HepG2 (cell line): Measurements from ENCODE around the gene GNPAT. TPM values are rescaled to one million over a fixed set of nuclear protein-coding genes. Genes with fewer than 3 reads are reported as not detected.

ENCODE experiments used
- CC2D1A ChIP-seq: sonication (generic); formaldehyde crosslinking; IDR thresholded peaks from 2 replicates; pipeline ENCODE4 v1.8.1; 2023; ENCODE audit warnings: mild to moderate bottlenecking, missing genetic modification reagents
- CEBPG ChIP-seq: IDR thresholded peaks from 2 replicates; pipeline ENCODE4 v1.6.1; 2016
- CSRNP2 ChIP-seq: sonication (generic); formaldehyde crosslinking; conservative IDR thresholded peaks from 2 replicates; pipeline ENCODE4 v1.8.0; 2022; ENCODE audit warnings: low read depth, missing genetic modification reagents
- HMG20A ChIP-seq: IDR thresholded peaks from 2 replicates; pipeline ENCODE4 v1.6.1; 2016; ENCODE audit warnings: borderline replicate concordance
- HNF1A ChIP-seq, 2 experiments: sonication (generic) in 1 of 2; formaldehyde crosslinking in 1 of 2; IDR thresholded peaks; 2 replicates each; pipeline versions ENCODE4 v1.4.0 to v1.6.1; 2016 to 2020; ENCODE audit warnings: borderline replicate concordance in 1 of 2, low read depth in 1 of 2, mild to moderate bottlenecking in 1 of 2, missing genetic modification reagents in 1 of 2
- KLF11 ChIP-seq: IDR thresholded peaks from 2 replicates; pipeline ENCODE4 v1.6.1; 2016; ENCODE audit warnings: missing compliant biosample characterization
- NR3C1 ChIP-seq: sonication (generic); formaldehyde crosslinking; IDR thresholded peaks from 2 replicates; pipeline ENCODE4 v1.4.0; 2020; ENCODE audit warnings: missing genetic modification reagents
- PHF8 ChIP-seq: sonication (generic); formaldehyde crosslinking; IDR thresholded peaks from 2 replicates; pipeline ENCODE4 v1.5.0; 2020; ENCODE audit warnings: missing genetic modification reagents
- REXO4 ChIP-seq: sonication (generic); formaldehyde crosslinking; IDR thresholded peaks from 2 replicates; pipeline ENCODE4 v1.8.0; 2022; ENCODE audit warnings: missing genetic modification reagents, mild to moderate bottlenecking, borderline replicate concordance
- TEAD2 ChIP-seq: sonication (generic); formaldehyde crosslinking; IDR thresholded peaks from 2 replicates; pipeline ENCODE4 v1.9.0; 2021; ENCODE audit warnings: missing genetic modification reagents
- TGIF2 ChIP-seq: IDR thresholded peaks from 2 replicates; pipeline ENCODE4 v1.6.1; 2016; ENCODE audit warnings: control low read depth, missing compliant biosample characterization
- ZNF17 ChIP-seq: sonication (generic); formaldehyde crosslinking; IDR thresholded peaks from 2 replicates; pipeline ENCODE4 v1.5.0; 2020; ENCODE audit warnings: mild to moderate bottlenecking, missing genetic modification reagents
- ZNF33B ChIP-seq: sonication (generic); formaldehyde crosslinking; IDR thresholded peaks from 2 replicates; pipeline ENCODE4 v1.5.1; 2020; ENCODE audit warnings: mild to moderate bottlenecking, missing genetic modification reagents
- ZNF383 ChIP-seq: sonication (generic); formaldehyde crosslinking; IDR thresholded peaks from 2 replicates; pipeline ENCODE4 v1.4.0; 2020; ENCODE audit warnings: missing genetic modification reagents, mild to moderate bottlenecking, borderline replicate concordance
- ZNF451 ChIP-seq: sonication (generic); formaldehyde crosslinking; IDR thresholded peaks from 2 replicates; pipeline ENCODE4 v1.5.0; 2020; ENCODE audit warnings: mild to moderate bottlenecking, missing genetic modification reagents
- ZNF546 ChIP-seq: sonication (generic); formaldehyde crosslinking; conservative IDR thresholded peaks from 2 replicates; pipeline ENCODE4 v1.8.1; 2023; ENCODE audit warnings: mild to moderate bottlenecking, missing genetic modification reagents
- ZNF557 ChIP-seq: sonication (generic); formaldehyde crosslinking; IDR thresholded peaks from 2 replicates; pipeline ENCODE4 v1.4.0; 2020; ENCODE audit warnings: missing genetic modification reagents
- ZNF572 ChIP-seq: sonication (generic); formaldehyde crosslinking; IDR thresholded peaks from 2 replicates; pipeline ENCODE4 v1.5.1; 2020; ENCODE audit warnings: mild to moderate bottlenecking, missing genetic modification reagents
- ZNF674 ChIP-seq: sonication (generic); formaldehyde crosslinking; IDR thresholded peaks from 2 replicates; pipeline ENCODE4 v1.5.0; 2020; ENCODE audit warnings: low read depth, mild to moderate bottlenecking, missing genetic modification reagents
- ZSCAN21 ChIP-seq: sonication (generic); formaldehyde crosslinking; IDR thresholded peaks from 2 replicates; pipeline ENCODE4 v1.8.0; 2022; ENCODE audit warnings: mild to moderate bottlenecking, missing genetic modification reagents, moderate library complexity, borderline replicate concordance
- polyA plus RNA-seq, 8 experiments: library from polyadenylated mRNA; depleted of rRNA in 3 of 8; stranded (reverse) in 7 of 8; unstranded in 1 of 8; fragments of >200 nt; fragmentation: Illumina TruSeq in 4 of 8; extraction: Trizol in 4 of 8; gene quantifications; 2 replicates each; pipeline versions ENCODE4 v1.2.1 to v1.2.3, GENCODE V29; 2011 to 2016; ENCODE audit warnings: low read depth in 4 of 8, missing spikeins in 1 of 8, mixed read lengths in 1 of 8; ENCODE audit not compliant: insufficient read depth in 1 of 8
- total RNA-seq, 5 experiments: library from RNA; depleted of rRNA; stranded (reverse); fragments of >200 nt; fragmentation: Illumina TruSeq; extraction: Trizol; gene quantifications; 2 replicates each; pipeline ENCODE4 v1.2.3, GENCODE V29; 2016; ENCODE audit warnings: low read depth in 1 of 5
- TF ChIP-seq, protein P1 (sequence below): IDR thresholded peaks from 2 replicates; pipeline ENCODE4 v1.6.1; 2016
- TF ChIP-seq, protein P2 (sequence below): sonication (generic); formaldehyde crosslinking; IDR thresholded peaks from 2 replicates; pipeline ENCODE4 v1.4.0; 2020; ENCODE audit warnings: missing genetic modification reagents

GNPAT gene
- total and polyA plus RNA-seq, 2 of the 13 experiments (the other 11 are each of a cell fraction or from before 2014, with no cell fraction given): 58.3 to 114 TPM

- TF ChIP-seq HNF1A (IDR thresholded peaks at IDR 0.05; ENCODE audit: low read depth) (no peak), HNF1A (CRISPR knock-in tag; IDR thresholded peaks at IDR 0.05; ENCODE audit: borderline replicate concordance) (peak; percentile 64; the same call in 1 of the 2 replicates), ZNF17 (no peak), ZNF557 (no peak), KLF11 (CRISPR knock-in tag) (0 out of 2 replicates have a peak, but pooled peaks have one; percentile 48), PHF8 (no peak), CSRNP2 (CRISPR knock-in tag) (no peak), NR3C1 (CRISPR knock-in tag) (no peak), TEAD2 (no peak), ZNF33B (CRISPR knock-in tag) (0 out of 2 replicates have a peak, but pooled peaks have one; percentile 32), ZSCAN21 (CRISPR knock-in tag) (no peak), ZNF572 (CRISPR knock-in tag) (peak; percentile 38; the same call in 1 of the 2 replicates), ZNF383 (CRISPR knock-in tag) (no peak), CC2D1A (CRISPR knock-in tag) (no peak), REXO4 (CRISPR knock-in tag) (no peak), HMG20A (CRISPR knock-in tag) (no peak), ZNF674 (CRISPR knock-in tag) (no peak), ZNF546 (CRISPR knock-in tag) (no peak), ZNF451 (CRISPR knock-in tag) (no peak), CEBPG (CRISPR knock-in tag) (no peak), TGIF2 (CRISPR knock-in tag) (no peak)
- TF ChIP-seq, protein P1, sequence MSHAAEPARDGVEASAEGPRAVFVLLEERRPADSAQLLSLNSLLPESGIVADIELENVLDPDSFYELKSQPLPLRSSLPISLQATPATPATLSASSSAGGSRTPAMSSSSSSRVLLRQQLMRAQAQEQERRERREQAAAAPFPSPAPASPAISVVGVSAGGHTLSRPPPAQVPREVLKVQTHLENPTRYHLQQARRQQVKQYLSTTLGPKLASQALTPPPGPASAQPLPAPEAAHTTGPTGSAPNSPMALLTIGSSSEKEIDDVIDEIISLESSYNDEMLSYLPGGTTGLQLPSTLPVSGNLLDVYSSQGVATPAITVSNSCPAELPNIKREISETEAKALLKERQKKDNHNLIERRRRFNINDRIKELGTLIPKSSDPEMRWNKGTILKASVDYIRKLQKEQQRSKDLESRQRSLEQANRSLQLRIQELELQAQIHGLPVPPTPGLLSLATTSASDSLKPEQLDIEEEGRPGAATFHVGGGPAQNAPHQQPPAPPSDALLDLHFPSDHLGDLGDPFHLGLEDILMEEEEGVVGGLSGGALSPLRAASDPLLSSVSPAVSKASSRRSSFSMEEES: no peak
- TF ChIP-seq, protein P2, sequence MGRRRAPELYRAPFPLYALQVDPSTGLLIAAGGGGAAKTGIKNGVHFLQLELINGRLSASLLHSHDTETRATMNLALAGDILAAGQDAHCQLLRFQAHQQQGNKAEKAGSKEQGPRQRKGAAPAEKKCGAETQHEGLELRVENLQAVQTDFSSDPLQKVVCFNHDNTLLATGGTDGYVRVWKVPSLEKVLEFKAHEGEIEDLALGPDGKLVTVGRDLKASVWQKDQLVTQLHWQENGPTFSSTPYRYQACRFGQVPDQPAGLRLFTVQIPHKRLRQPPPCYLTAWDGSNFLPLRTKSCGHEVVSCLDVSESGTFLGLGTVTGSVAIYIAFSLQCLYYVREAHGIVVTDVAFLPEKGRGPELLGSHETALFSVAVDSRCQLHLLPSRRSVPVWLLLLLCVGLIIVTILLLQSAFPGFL (CRISPR knock-in tag): no peak
These were observed 29.8 kb upstream of the GNPAT start (continued) for GRCh38 chr1:231211005-231211857.
